Liver (tissue), 9 donors: ENCODE measurements around the gene SLC2A6. TPM values are rescaled to one million over a fixed set of nuclear protein-coding genes. Genes with fewer than 3 reads are reported as not detected.

Source experiments
- DNase-seq: peaks from one replicate; pipeline ENCODE4 v3.0.0-alpha.2; 2017; ENCODE audit warnings: low spot score
- H3K27ac ChIP-seq, 2 donors: one replicate each; pipeline ENCODE4 v1.7.0; 2013; ENCODE audit warnings: inconsistent platforms in 2 of 2, low read length in 2 of 2, control low read depth in 1 of 2, low read depth in 1 of 2, mild to moderate bottlenecking in 1 of 2
- H3K27me3 ChIP-seq, 4 donors: one replicate each; pipeline versions ENCODE4 v1.6.1 to v1.7.0; 2013; ENCODE audit warnings: low read length in 3 of 4, inconsistent platforms in 1 of 4, mild to moderate bottlenecking in 1 of 4, moderate library complexity in 1 of 4; ENCODE audit not compliant: control insufficient read depth in 4 of 4, insufficient read depth in 4 of 4
- H3K36me3 ChIP-seq, 4 donors: one replicate each; pipeline versions ENCODE4 v1.6.1 to v1.7.0; 2013; ENCODE audit warnings: low read length in 3 of 4, mild to moderate bottlenecking in 3 of 4, low read depth in 1 of 4, moderate library complexity in 1 of 4; ENCODE audit not compliant: control insufficient read depth in 4 of 4, insufficient read depth in 3 of 4
- H3K4me1 ChIP-seq, 4 donors: one replicate each; pipeline versions ENCODE4 v1.6.1 to v1.7.0; 2013; ENCODE audit warnings: low read length in 3 of 4, mild to moderate bottlenecking in 3 of 4, moderate library complexity in 1 of 4; ENCODE audit not compliant: control insufficient read depth in 4 of 4, insufficient read depth in 4 of 4
- H3K4me3 ChIP-seq, 3 donors: one replicate each; pipeline versions ENCODE4 v1.6.1 to v1.7.0; 2013; ENCODE audit warnings: low read length in 3 of 3, control low read depth in 1 of 3, low read depth in 1 of 3, mild to moderate bottlenecking in 1 of 3
- H3K9ac ChIP-seq, 2 donors: one replicate each; pipeline ENCODE4 v1.7.0; 2013; ENCODE audit warnings: low read length in 2 of 2, mild to moderate bottlenecking in 2 of 2, moderate library complexity in 2 of 2, control low read depth in 1 of 2, low read depth in 1 of 2
- H3K9me3 ChIP-seq, 4 donors: one replicate each; pipeline versions ENCODE4 v1.6.1 to v1.7.0; 2013; ENCODE audit warnings: low read length in 3 of 4; ENCODE audit not compliant: control insufficient read depth in 4 of 4
- FOXA1 ChIP-seq: IDR thresholded peaks from 2 replicates; pipeline ENCODE4 v1.6.1; 2016; ENCODE audit warnings: antibody characterized with exemption
- FOXA2 ChIP-seq: IDR thresholded peaks from 2 replicates; pipeline ENCODE4 v1.6.1; 2016; ENCODE audit warnings: antibody characterized with exemption
- HNF4A ChIP-seq, 2 donors: conservative IDR thresholded peaks; 2 replicates each; pipeline ENCODE4 v1.6.1; 2016; ENCODE audit warnings: antibody characterized with exemption in 2 of 2, mild to moderate bottlenecking in 2 of 2
- HNF4G ChIP-seq: IDR thresholded peaks from 2 replicates; pipeline ENCODE4 v1.6.1; 2016; ENCODE audit warnings: antibody characterized with exemption
- JUND ChIP-seq, 2 donors: IDR thresholded peaks; 2 replicates each; pipeline ENCODE4 v1.6.1; 2016; ENCODE audit warnings: antibody characterized with exemption in 2 of 2
- RAD21 ChIP-seq, 2 donors: IDR thresholded peaks; 2 replicates each; pipeline ENCODE4 v1.6.1; 2016; ENCODE audit warnings: antibody characterized with exemption in 2 of 2, mild to moderate bottlenecking in 2 of 2
- REST ChIP-seq: IDR thresholded peaks from 2 replicates; pipeline ENCODE4 v1.6.1; 2016; ENCODE audit warnings: antibody characterized with exemption, mild to moderate bottlenecking
- RXRA ChIP-seq, 2 donors: IDR thresholded peaks; 2 replicates each; pipeline ENCODE4 v1.6.1; 2017 to 2018; ENCODE audit warnings: antibody characterized with exemption in 2 of 2, mild to moderate bottlenecking in 1 of 2
- SP1 ChIP-seq: IDR thresholded peaks from 2 replicates; pipeline ENCODE4 v1.6.1; 2018; ENCODE audit warnings: antibody characterized with exemption, mild to moderate bottlenecking
- ZBTB33 ChIP-seq: IDR thresholded peaks from 2 replicates; pipeline ENCODE4 v1.6.1; 2016; ENCODE audit warnings: antibody characterized with exemption
- WGBS: extraction: QIAGEN DNeasy Blood & Tissue Kit; methylation state at CpG from one replicate; pipeline ENCODE4 v1.1.7; 2013; 5-methylcytosine and 5-hydroxymethylcytosine counted together
- polyA plus RNA-seq, 2 donors: library from polyadenylated mRNA; stranded (reverse) in 1 of 2; unstranded in 1 of 2; fragments of 200-250 nt in 1 of 2; fragments of >200 nt in 1 of 2; fragmentation: Nextera tagmentation in 1 of 2; extraction: Ambion mirVana in 1 of 2; gene quantifications; one replicate each; pipeline versions ENCODE4 v1.2.1 to v1.2.3, GENCODE V29; 2013 to 2015
- total RNA-seq, 2 donors: library from RNA; depleted of rRNA; stranded (reverse); fragments of >200 nt; gene quantifications; one replicate each; pipeline ENCODE4 v1.2.3, GENCODE V29; 2014
- TF ChIP-seq, protein P1 (sequence below): IDR thresholded peaks from 2 replicates; pipeline ENCODE4 v1.6.1; 2016; ENCODE audit warnings: antibody characterized with exemption
- donor health status: healthy.
- donor health status: healthy.
- donor health status: healthy.
- donor health status: healthy.
- donor health status: healthy.

The SLC2A6 gene
- total and polyA plus RNA-seq, 4 donors = 1.7 to 3.9 (median 2.3) TPM

DNA sequence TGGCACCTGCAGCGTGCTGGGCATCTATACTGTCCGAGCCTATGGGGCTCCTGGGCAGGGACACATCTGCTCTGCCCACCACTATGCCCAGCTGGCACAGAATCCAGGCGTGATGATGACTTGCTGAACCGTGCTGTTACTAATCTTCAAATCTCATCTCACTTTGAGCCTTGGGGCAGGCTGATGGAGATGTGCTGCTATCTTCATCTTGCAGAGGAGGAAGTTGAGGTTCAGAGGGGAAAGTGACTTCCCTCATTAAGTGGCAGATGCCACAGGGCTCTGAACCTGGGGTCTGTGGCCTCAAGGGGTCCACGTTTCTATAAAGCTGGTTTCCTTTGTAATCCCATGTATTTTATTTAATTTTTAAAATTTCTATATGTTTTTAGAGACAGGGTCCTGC, 4.7 kb downstream of the SLC2A6 start:
- DNase-seq = no peak
- no peak overlapping the region for H3K27ac ChIP-seq
- peaks cover 0 to 28% (median 13%) of the 10 kb centered on the region in 4 donors for H3K4me1 ChIP-seq
- no peak for TF ChIP-seq HNF4A (conservative IDR thresholded peaks at IDR 0.05)
- no peaks in the 10 kb centered on the region for H3K36me3 ChIP-seq
- H3K4me3 ChIP-seq = no peak overlapping the region
- H3K9me3 ChIP-seq = no peaks in the 10 kb centered on the region
- no peak overlapping the region for H3K9ac ChIP-seq
- WGBS = 66% methylated on average over 5 of the region's 5 CpGs
- no peaks in the 10 kb centered on the region for H3K27me3 ChIP-seq

DNA sequence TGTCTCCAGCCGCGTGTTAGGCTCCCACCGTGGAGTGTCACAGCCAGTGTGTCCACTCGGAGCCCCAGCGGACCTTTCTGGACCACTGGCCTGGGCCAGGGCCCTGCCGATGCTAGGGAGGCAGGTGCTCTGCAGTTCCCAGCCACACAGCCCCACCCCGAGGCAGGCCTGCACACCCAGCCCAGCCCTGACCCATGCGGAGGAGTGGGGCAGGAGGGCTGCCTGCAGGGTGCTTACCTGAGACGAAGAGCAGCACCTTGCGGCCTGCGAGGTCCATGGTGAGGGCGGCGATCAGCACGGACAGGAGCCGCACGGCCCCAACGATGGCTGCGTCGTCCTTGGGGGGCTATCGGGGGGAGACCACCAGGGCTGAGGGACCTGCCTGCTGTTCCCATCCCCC, 5.2 kb downstream of the SLC2A6 start:
- WGBS = 90% methylated on average over 20 of the region's 20 CpGs
- DNase-seq = no peak

DNA sequence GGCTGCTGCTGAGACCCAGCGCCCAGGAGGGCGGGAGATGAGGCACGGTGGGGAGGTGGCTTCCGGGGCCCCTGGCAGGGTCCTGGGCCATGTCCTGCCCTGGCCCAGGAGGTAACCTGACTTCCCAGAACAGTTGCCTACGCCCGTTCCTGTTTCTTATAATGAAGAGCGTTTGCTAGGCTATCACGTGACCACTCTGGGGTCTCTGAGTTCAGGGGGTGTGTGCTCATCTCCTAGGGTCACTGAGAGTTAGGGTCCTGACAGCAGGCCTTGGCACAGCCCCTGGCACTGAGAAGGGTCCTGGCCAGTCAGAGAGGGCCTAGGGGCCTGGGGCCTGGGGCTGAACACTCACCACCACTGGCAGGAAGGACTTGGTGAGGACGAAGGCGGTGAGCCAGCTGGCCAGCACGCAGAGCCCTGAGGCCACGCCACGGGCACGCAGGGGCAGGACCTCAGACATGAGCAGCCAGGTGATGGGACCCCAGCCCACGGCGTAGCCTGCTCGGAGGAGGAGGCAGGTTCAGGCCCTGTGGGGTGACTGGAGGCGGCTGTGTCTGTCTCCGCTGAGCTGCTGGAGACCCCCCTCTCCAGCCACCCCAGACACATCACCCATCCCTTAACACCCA, 6.0 kb downstream of the SLC2A6 start:
- peaks cover 0 to 8% (median 2%) of the 10 kb centered on the region in 4 donors for H3K36me3 ChIP-seq
- H3K9ac ChIP-seq = no peak overlapping the region
- no peaks in the 10 kb centered on the region for H3K9me3 ChIP-seq
- no peaks in the 10 kb centered on the region for H3K27me3 ChIP-seq
- no peak overlapping the region for H3K4me3 ChIP-seq
- no peak overlapping the region for H3K27ac ChIP-seq
- WGBS = 72% methylated on average over 19 of the region's 19 CpGs
- peaks cover 0 to 22% (median 10%) of the 10 kb centered on the region in 4 donors for H3K4me1 ChIP-seq
- DNase-seq = no peak
- TF ChIP-seq RXRA (IDR thresholded peaks at IDR 0.05) (no peak), JUND (IDR thresholded peaks at IDR 0.05) (no peak), FOXA2 (no peak), REST (no peak), FOXA1 (no peak), ZBTB33 (no peak), SP1 (no peak), HNF4A (conservative IDR thresholded peaks at IDR 0.05) (no peak), HNF4G (no peak), RAD21 (IDR thresholded peaks at IDR 0.05) (no peak)
- TF ChIP-seq, protein P1, sequence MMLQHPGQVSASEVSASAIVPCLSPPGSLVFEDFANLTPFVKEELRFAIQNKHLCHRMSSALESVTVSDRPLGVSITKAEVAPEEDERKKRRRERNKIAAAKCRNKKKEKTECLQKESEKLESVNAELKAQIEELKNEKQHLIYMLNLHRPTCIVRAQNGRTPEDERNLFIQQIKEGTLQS = no peak

More for the DNA sequence above, 5.2 kb downstream of the SLC2A6 start:
- no peak overlapping the region for H3K4me3 ChIP-seq
- TF ChIP-seq HNF4A (conservative IDR thresholded peaks at IDR 0.05) (no peak), FOXA1 (no peak)
- H3K9me3 ChIP-seq = no peaks in the 10 kb centered on the region
- no peak overlapping the region for H3K27ac ChIP-seq
- H3K36me3 ChIP-seq = peaks cover 0 to 3% (median 0%) of the 10 kb centered on the region in 4 donors
- H3K4me1 ChIP-seq = peaks cover 0 to 27% (median 13%) of the 10 kb centered on the region in 4 donors
- no peaks in the 10 kb centered on the region for H3K27me3 ChIP-seq
- H3K9ac ChIP-seq = no peak overlapping the region
